Stimulated activated CD4-positive, alpha-beta T cell treated with anti-CD3 and anti-CD28 coated beads, Interleukin-4, amount 100 ng/mL, for 24 hours (primary cell): ENCODE measurements around the gene EFHD1.
"Not testable (repeated sequence)": the region's sequence is repeated elsewhere in the genome, so short reads cannot be mapped to it uniquely, and the experiment has no call there.

Experiments used
- DNase-seq: peaks from one replicate; pipeline ENCODE4 v3.0.0-alpha.2; 2020

Gene EFHD1

DNA sequence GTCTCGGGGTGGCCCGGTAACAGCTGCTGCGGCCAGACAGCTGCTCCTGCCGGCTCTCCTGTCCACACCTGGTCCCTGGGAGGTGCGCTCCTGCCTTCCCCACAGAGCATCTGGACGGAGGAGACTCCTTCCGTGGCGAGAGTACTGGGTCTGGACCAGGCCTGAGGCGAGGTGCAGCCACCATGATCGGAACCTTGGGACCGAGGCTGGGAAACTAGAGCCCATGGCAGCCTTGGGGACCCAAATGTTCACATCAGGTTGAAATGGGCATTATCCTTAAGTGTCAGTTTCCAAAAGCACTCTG is 64.4 kb downstream of the EFHD1 start:
- DNase-seq, result no peak

DNA sequence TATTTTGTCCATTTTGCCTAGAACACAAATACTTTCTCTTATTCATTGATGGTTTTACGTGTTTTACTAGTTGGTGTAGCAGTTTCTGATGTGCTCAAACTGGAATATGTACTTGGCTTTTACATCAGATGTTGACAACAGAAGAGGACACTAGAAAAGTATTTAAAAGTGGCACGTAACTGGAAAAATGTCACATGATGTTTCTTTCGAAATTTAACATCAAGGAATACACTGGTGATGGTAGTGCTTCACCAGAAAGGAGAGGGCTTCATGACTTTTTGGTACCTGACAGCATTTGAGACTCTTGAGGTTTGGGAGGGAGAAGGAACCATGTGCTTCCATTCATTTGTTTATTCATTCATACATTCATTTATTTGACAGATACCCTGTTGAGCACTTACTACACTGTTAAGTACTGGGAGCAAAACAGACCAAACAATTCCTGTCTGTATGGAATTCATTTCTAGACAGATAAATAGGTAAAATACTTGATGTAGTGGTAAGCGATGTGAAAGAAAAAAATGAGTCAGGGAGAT is 65.2 kb downstream of the EFHD1 start:
- no peak for DNase-seq

DNA sequence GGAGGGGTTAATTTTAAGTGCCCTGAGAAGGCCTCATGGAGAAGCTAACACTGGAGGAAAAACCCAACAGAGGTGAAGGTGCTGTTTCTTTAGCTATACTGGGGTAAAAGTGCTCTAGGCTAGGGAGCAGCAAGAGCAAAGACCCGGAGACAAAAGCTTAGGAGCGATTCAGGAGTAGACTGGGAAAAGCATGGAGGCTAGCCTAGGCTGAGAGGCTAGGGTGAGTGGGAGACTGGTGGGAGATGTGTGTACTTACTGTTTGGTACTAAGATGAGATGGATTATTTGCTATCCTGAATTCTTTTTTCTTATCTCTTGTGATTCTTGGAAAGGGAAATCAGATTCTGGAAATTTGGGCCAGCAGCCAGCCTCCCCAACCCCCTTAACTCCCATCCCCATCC is 65.7 kb downstream of the EFHD1 start:
- DNase-seq, result no peak

DNA sequence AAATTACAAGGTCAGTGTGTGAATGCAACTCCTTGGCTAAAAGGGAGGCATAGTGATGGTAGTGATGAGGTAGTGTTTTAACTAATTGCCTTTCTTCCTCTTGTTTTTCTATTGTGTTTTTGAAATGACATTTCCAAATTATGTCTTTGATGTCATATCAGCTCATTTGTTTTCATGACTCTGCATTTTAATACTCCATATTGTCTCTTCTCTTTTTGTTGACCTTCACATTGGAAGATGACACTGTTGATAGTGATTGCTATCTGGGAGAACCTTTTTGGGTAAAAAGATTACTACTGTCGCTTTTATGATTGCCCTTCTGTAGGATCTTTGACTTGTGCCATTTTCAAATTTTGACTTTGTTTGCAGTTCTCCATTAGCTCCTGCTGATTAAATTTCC is 66.8 kb downstream of the EFHD1 start:
- no peak for DNase-seq

DNA sequence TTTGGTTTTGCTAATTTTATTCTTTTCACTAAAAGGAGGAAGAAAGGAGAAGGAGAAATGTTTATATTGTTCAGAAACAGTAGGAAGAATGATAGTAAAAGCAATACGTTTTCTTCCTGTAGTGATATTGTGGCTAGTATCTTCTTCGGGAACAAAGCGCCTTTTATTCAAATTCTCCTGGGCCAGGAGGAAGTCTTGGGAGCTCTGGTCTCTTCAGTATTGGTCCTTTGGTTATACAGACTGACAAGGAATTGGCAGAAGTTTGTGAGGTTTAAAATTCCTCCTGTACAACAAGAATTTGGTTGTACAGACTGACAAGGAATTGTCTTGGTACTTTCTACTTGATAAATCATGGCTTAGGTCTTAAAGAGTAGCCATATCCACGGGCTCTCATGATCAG is 73.7 kb downstream of the EFHD1 start:
- DNase-seq, result no peak

DNA sequence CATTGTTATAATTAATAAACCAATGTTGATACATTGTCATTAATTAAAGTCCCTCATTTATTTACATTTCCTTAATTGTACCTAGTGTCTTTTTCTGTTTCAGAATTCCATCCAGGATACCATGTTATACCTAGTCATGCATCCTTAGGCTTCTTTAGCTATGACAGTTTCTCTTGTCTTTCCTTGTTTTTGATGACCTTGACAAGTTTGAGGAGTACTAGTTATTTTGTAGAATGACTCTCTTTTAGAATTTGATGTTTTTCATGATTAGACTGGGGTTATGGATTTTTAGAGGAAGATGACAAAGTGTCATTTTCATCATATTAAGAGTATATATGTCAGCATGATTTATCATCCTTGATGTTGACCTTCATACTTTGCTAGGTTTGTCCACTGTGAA is 80.1 kb downstream of the EFHD1 start:
- no peak for DNase-seq

DNA sequence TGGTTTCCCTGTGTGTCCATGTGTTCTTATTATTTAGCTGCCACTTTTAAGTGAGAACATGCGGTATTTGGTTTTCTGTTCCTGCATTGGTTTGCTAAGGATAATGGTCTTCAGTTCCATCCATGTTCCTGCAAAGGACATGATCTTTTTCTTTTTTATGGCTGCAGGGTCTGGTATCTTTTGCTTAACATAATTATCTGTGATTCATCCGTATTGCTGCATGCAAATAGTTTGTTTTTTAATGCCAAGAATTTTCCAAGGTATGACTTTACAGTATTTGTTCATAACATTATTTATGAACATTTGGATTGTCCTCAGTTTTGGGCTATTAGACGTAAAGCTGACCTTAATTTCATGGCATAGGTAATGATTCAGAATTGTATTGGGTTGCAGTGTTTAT is 81.6 kb downstream of the EFHD1 start:
- DNase-seq, result no peak

DNA sequence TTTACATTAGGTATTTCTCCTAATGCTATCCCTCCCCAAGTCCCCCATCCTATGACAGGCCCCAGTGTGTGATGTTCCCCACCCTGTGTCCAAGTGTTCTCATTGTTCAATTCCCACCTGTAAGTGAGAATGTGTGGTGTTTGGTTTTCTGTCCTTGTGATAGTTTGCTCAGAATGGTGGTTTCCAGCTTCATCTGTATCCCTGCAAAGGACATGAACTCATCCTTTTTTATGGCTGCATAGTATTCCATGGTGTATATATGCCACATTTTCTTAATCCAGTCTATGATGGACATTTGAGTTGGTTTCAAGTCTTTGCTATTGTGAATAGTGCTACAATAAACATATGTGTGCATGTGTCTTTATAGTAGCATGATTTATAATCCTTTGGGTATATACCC is 86.7 kb downstream of the EFHD1 start:
- DNase-seq, result not testable (repeated sequence)

DNA sequence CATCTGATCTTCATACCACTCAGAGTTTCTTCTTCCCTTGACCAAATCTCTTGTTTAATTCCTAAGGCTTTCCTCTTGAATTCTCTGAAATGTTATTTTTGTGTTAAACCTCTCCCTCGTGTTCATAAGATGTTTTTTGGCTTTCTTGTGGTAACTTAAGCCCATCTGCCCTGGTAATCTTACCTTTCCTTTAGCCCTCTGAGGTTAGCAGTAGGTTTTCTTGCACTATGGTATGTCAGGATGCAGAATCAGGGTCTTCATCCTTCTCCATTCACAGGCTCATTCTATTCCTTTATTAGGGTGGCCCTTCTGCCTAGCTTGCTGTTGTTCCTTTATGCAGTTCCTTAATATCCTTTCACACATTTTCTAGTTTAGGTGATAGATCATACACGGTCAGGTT is 87.9 kb downstream of the EFHD1 start:
- DNase-seq, result no peak

DNA sequence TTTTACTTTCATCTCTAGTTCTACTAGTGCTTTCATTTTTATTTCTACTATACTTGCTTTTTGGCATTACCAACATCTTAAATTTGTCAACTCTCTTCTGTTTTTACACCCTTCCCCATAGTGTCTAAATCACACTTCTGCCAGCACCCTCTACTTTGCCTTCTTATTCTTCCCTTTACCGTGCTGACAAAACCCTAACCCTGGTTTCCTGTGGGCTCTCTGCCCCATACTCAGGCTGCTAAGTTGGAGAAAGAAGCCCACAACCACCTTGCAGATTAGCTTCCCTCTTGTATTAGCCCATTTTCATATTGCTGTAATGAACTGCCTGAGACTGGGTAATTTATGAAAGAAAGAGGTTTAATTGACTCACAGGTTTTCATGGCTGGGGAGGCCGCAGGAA is 88.5 kb downstream of the EFHD1 start:
- DNase-seq, result no peak

DNA sequence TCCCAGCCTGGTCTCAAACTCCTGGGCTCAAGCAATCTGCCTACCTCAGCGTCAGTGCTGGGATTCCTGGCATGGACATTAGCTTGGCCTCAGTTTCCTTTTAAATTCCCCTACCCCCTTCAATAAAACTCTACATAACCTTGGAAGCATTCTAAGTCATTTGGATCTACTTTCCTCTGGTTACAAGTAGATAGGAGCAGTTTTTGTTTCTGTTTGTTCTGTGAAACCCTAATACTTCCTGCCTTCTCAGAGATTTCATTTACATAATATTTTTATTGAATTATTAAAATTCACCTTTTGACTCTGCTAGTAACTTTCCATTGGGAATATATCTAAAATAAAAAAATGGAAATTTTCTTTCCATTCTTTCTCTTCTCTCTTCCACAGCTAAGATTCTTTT is 89.6 kb downstream of the EFHD1 start:
- no peak for DNase-seq

DNA sequence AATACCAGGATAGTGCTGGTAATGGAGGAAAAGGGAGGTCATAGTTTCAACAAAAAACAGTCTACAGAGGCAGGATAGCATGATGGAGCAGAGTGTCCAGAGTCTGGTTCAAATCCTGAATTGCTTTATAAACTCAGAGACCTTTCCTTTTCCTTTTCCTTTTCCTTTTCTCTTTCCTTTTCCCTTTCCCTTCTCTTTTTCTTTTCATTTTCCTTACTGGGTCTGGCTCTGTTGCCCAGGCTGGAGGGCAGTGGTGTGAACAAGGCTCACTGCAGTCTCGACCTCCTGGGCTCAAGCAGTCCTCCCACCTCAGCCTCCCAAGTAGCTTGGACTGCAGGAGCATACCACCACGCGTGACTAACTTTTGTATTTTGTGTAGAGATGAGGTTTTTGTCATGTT is 95.4 kb downstream of the EFHD1 start:
- DNase-seq, result no peak

DNA sequence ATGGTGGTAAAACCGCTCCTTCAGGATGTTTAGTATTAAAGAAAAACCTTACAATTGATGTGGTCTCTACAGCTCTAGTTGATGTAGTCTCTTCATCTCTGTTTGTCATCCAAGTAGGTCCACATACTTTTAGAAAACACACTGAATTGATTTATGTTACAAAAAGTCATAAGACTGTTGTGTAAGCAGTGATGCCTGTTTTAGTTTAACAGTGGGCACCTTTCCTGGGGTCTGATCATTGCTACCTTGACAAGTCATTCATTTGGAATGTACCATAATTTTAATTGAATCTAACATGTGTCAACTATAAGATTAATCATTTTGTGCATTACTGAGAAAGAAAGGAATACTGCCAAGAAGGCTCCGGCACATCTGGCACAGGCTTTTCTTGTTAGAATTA is 98.1 kb downstream of the EFHD1 start:
- no peak for DNase-seq
